ENCODE data around the gene CARNS1. TPM values are rescaled to one million over a fixed set of nuclear protein-coding genes. Genes with fewer than 3 reads are reported as not detected.

CARNS1 gene
- total and polyA plus RNA-seq, 2 of the 13 experiments (the other 11 are each of a cell fraction or from before 2014, with no cell fraction given): not detected

DNA sequence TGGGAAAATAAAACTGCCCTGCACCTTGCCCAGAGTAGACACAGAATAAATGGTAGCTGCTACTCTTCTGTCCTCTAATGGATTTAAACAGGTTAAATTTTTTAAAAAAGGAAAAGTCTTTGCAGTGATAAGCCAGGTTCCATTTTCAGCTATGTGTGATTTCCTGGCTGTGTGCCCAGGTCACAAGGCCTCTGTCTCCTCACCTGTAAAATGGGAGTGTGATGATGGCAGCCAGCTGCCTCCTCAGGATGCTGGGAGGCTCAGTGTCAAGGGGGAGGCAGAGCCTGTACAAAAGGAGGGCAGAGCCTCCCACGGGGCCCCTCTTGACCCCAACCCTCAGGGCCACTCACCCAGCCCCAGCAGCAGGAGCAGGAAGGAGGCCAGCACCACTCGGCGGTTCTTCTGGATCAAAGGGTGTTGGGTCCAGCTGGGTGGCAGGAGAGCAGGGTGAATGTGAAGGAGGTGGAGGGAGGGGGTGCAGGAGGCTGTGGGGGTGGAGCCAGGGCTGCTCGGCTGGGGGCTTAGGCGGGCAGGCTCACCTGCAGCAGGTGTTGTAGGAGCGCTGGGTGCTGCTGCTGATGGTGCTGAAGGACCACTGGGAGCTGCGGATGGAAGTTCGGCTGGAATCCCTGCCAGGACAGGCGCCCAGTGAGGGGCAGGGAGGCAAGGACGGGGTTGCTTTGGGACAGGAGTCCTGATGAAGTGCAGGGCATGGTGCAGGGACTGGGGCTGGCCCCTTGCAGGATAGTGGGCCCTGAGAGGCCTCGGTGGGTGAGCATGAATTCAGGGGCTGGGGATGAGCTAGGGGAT is 51.7 kb downstream of the CARNS1 start (continued):
- 0 out of 2 replicates have a peak, but pooled peaks have one; percentile 34 for TF ChIP-seq AKAP8 (CRISPR knock-in tag; IDR thresholded peaks at IDR 0.05)
- TF ChIP-seq, protein P1, sequence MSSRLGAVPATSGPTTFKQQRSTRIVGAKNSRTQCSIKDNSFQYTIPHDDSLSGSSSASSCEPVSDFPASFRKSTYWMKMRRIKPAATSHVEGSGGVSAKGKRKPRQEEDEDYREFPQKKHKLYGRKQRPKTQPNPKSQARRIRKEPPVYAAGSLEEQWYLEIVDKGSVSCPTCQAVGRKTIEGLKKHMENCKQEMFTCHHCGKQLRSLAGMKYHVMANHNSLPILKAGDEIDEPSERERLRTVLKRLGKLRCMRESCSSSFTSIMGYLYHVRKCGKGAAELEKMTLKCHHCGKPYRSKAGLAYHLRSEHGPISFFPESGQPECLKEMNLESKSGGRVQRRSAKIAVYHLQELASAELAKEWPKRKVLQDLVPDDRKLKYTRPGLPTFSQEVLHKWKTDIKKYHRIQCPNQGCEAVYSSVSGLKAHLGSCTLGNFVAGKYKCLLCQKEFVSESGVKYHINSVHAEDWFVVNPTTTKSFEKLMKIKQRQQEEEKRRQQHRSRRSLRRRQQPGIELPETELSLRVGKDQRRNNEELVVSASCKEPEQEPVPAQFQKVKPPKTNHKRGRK (CRISPR knock-in tag; IDR thresholded peaks at IDR 0.05): no peak
- TF ChIP-seq DPF2 (CRISPR knock-in tag; IDR thresholded peaks at IDR 0.05; ENCODE audit: borderline replicate concordance, low read depth): no peak
- TF ChIP-seq GPN1 (CRISPR knock-in tag; IDR thresholded peaks at IDR 0.05; ENCODE audit: borderline replicate concordance): no peak
- TF ChIP-seq ZNF546 (CRISPR knock-in tag; conservative IDR thresholded peaks at IDR 0.05): no peak
- no peak for TF ChIP-seq KDM5A (IDR thresholded peaks at IDR 0.05; ENCODE audit: borderline replicate concordance, low read length)
- TF ChIP-seq ZBTB40 (IDR thresholded peaks at IDR 0.05): no peak
- no peak for TF ChIP-seq ZBTB40 (CRISPR knock-in tag; IDR thresholded peaks at IDR 0.05)
- 0 out of 2 replicates have a peak, but pooled peaks have one; percentile 19 for TF ChIP-seq KDM2A (CRISPR knock-in tag; IDR thresholded peaks at IDR 0.05; ENCODE audit: borderline replicate concordance, low read depth)
- no peak for TF ChIP-seq ZSCAN12 (CRISPR knock-in tag; IDR thresholded peaks at IDR 0.05)
- no peak for TF ChIP-seq KDM4B (CRISPR knock-in tag; IDR thresholded peaks at IDR 0.05)
- 0 out of 2 replicates have a peak, but pooled peaks have one; percentile 22 for TF ChIP-seq ADNP (CRISPR knock-in tag; IDR thresholded peaks at IDR 0.05)
- TF ChIP-seq, protein P2, sequence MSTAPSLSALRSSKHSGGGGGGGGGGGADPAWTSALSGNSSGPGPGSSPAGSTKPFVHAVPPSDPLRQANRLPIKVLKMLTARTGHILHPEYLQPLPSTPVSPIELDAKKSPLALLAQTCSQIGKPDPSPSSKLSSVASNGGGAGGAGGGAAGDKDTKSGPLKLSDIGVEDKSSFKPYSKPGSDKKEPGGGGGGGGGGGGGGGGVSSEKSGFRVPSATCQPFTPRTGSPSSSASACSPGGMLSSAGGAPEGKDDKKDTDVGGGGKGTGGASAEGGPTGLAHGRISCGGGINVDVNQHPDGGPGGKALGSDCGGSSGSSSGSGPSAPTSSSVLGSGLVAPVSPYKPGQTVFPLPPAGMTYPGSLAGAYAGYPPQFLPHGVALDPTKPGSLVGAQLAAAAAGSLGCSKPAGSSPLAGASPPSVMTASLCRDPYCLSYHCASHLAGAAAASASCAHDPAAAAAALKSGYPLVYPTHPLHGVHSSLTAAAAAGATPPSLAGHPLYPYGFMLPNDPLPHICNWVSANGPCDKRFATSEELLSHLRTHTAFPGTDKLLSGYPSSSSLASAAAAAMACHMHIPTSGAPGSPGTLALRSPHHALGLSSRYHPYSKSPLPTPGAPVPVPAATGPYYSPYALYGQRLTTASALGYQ (CRISPR knock-in tag; IDR thresholded peaks at IDR 0.05): no peak
- no peak for TF ChIP-seq XRCC5 (optimal IDR thresholded peaks at IDR 0.05; ENCODE audit: low read length)
- peak; percentile 92 for TF ChIP-seq ZNF629 (CRISPR knock-in tag; conservative IDR thresholded peaks at IDR 0.05)
